Measurements from ENCODE around the gene CCL16.

The CCL16 gene

DNA sequence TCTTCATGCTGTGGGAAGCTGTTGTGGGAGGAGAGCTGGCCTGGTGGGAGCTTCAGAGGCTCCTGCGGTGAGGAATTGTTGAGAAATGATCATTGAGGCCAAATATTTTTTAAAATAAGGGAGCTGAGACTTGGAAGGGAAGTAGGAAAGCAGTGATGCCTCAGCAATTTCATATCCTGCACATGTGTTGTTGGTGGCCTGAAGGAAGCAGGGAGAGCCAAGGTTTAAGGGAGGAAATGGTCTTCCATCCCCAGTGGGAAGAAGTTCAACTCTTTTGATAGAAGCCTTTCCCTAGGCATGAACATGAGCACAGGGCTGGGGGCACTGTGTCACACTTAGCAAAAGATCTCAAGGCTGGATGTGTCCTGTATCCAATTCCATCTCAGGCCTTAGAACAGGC, 5.3 kb upstream of the CCL16 start, which contains the start of gene CCL14:
Gene CCL14 (minus strand): TSS at position 87 of the 400 bp plus-strand sequence. CDS start 80 bp downstream, at position 7.
- no peak for DNase-seq (ENCODE audit: low read depth in 2 of 3, low spot score in 2 of 3)

DNA sequence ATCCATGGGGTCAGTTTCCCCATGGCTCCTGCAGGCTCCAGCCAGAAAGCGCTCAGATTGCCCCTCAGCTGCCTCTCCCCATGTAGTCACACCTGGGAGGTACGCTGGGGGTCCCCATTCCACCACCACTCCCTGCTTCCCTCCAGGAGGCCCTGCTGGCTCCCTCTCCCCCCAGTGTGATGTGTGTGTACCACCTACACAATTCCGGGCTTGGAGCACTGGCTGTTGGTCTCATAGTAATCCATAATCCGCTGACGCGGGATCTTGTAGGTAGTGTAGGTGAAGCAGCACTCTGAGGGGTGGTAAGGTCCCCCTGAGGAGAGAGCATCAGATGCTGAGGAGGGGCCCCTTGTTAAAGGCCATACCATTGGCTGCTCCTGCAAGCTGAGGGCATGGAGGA, 2.8 kb upstream of the CCL16 start:
- no peak for DNase-seq (ENCODE audit: low read depth in 2 of 3, low spot score in 2 of 3)

- no peak for DNase-seq (ENCODE audit: low read depth in 2 of 3, low spot score in 2 of 3)
Observed at GRCh38 chr17:35982409-35983191, 1.3 kb upstream of the CCL16 start.

DNA sequence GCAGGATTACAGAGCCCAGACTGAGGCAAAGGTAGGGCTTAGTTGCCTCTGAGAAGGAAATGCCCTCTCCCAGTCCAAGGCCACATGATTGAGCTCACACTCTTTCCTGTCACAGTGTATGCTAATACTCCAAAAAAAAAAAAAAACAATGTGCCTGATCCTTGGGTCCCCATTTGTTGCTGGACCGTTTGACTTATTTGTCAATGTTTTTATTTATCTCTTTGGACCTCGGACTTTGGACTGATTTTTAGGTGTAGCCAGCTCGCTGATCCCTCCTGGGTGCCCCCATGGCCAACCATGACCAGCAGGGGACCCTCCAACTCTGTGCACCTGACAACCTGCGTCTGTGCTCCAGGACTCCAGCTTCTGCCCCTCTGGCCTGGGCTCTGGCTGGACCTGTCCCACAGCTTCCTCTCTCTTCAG, 622 bp upstream of the CCL16 start:
- no peak for DNase-seq (ENCODE audit: low read depth in 2 of 3, low spot score in 2 of 3)

DNA sequence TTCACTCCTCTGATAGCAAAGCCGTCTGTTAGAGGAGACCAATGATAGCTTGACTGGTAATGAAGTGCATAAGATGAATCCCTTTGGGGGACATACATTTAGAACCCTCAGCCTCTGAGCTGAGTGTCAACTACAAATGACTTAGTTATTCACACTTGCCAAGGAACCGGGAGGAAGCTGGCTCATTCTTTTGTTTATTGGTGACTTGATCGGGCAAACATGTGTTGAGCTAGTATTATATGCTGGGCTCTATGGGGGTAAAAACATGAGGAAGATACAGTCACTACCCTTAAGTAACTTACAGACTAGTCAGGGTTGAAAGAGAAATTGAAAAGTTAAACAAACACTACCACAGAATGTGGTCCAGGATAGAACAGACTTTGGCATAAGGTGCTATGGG, 3.0 kb downstream of the CCL16 start:
- DNase-seq (ENCODE audit: low read depth in 2 of 3, low spot score in 2 of 3): no peak

DNA sequence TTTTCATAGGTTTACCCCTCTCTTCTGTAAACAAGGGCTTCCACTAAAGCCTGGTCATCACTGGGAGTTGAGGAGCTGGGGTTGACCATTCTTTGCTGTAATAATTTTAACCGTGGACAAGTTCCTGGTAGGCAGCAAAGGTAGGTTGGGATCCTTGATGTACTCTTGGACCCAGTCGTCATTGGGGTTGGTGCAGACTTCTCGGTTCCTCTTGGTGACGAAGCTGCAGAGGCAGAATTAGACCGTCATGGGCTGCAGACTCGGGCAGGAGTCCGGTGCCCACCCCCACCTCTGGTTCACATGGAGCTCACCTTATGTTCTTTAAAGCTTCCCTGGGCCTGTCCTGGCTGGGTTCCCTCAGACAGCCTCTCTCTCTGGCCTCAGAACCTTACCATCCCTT, 3.8 kb downstream of the CCL16 start:
- DNase-seq (ENCODE audit: low read depth in 2 of 3, low spot score in 2 of 3): no peak

- no peak for DNase-seq (ENCODE audit: low read depth in 2 of 3, low spot score in 2 of 3)
Observed at GRCh38 chr17:35973333-35974260, 7.7 kb downstream of the CCL16 start.

- DNase-seq (ENCODE audit: low read depth in 2 of 3, low spot score in 2 of 3): no peak
Observed at GRCh38 chr17:35972945-35973332, 8.4 kb downstream of the CCL16 start.

DNA sequence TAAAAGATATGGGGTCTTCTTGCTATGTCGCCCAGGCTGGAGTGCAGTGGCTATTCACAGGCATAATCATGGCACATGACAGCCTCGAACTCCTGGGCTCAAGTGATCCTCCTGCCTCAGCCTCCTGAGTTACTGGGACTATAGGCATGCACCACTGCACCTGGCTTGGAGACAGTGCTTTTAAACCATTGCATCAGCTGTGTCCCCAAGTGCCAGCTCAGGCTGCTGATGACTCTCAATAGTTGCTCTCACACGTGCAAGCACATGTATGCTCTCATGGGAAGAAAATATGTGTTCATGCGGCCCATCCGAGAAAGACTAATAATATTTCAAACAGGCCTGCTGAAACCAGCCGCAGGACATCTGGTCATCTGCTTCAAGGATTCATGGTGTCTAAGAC, 8.8 kb downstream of the CCL16 start:
- no peak for DNase-seq (ENCODE audit: low read depth in 2 of 3, low spot score in 2 of 3)

DNA sequence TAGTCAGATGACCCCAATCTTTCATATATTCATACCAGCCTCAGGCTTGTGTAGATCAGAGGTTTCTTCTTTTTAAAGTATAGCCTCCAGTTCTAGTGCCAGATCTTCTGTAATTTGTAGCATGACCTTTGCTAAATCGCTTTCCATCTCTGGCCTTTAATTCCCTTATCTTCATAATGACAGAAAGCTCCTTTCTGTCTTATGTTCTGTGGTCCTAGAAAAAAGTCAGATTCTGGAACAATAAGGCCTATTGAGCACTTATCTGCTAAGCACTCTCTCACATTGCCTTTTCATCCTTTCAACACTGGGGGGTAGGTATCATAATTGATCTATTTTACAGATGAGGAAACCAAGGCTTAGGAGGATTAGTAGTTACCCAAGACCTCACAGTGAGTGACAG, 9.2 kb downstream of the CCL16 start:
- DNase-seq (ENCODE audit: low read depth in 2 of 3, low spot score in 2 of 3): no peak

DNA sequence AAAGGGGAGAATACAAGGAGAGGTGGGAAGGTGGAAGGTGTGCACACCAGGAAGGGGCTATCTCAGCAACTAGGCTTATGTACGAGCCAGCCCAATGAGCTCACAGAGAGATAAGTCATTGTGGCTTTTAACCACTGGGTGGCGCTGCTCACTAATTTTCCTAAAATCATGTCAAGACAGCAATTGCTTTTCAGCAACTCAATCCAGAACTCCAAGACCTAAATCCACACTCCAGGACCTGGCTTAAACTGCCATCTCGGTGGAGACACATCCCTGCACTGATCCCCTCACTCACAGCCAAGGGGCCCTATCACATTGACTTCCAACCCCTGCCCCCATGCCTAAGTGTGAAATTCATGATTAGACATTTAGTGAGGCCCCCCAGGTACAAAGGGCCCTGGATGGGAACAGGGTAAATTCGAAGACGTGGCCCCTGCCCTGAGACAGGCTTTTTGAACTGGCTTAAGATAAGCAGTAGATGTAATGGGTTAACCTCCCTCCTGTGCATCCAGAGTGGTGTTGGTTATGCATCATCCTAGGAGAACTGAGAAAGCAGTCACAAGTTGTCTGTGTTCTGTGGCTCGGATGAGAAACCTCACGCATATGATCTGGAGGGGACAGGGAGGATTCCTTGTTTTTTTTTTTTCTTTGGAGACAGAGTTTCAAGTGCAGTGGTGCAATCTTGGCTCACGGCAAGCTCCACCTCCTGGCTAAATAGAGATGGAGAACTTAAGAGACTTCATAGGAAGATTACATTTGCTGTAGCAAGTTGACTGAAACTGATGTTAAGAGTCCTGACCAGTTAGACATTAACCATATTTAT, 11.5 kb downstream of the CCL16 start:
- DNase-seq (ENCODE audit: low read depth in 2 of 3, low spot score in 2 of 3): peak; percentile 23 to 63 (median 53)

GRCh38 chr17:35968520-35969054, 12.7 kb downstream of the CCL16 start:
- DNase-seq (ENCODE audit: low read depth in 2 of 3, low spot score in 2 of 3): no peak

- DNase-seq (ENCODE audit: low read depth in 2 of 3, low spot score in 2 of 3): no peak
Observed at GRCh38 chr17:35965272-35965671, 16.0 kb downstream of the CCL16 start.

GRCh38 chr17:35963663-35964062, 17.6 kb downstream of the CCL16 start:
- no peak for DNase-seq (ENCODE audit: low read depth in 2 of 3, low spot score in 2 of 3)

DNA sequence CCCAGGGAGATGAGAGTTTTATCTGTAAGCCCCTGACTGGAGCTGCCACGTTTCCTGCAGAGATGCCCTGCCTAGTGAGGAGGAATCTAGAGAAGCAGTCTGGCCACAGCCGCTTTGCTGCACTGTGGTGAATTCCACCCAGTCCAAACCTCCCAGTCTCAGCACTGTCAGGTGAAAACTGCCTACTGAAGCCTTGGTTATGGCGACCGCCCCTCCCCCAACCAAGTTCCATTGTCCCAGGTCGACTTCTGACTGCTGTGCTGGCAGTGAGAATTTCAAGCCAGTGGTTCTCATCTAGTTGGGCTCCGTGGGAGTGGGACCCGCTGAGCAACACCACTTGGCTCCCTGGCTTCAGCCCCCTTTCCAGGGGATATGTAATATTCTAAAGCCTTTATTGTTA, 27.6 kb downstream of the CCL16 start:
- no peak for DNase-seq (ENCODE audit: low read depth in 2 of 3, low spot score in 2 of 3)

DNA sequence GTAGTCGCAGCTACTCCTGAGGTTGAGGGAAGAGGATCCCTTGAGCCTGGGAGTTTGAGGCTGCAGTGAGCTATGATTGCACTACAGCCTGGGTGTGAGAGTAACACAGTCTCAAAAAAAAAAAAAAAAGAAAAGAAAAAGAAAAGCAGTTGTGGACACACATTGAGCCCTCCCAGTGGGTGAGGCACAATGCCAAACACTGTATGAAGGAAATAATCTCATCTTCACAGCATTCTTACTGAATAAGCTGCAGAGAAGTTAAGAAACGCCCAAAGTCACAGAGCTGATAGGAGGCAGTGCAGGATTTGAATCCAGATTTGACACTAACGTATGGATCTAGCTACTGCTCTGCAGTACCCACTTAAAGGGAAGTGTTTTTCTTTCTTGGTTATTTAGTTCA, 31.9 kb downstream of the CCL16 start:
- DNase-seq (ENCODE audit: low read depth in 2 of 3, low spot score in 2 of 3): no peak

DNA sequence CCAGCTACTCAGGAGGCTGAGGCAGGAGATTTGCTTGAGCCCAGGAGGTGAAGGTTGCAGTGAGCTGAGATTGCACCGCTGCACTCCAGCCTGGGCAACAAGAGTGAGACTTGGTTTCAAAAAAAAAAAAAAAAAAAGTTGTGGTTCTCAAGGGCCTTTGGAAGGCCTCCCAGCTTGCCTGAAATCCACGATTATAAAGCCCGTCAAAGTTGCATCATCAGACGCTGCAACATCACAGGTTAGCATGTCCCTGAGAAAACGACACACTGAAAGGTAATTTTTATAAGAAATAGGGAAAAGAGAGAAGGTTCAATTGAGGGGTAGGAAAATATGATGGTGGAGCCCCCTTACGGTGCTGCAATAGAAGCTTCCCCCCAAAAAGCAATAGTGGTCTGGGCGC, 33.2 kb downstream of the CCL16 start:
- DNase-seq (ENCODE audit: low read depth in 2 of 3, low spot score in 2 of 3): no peak

DNA sequence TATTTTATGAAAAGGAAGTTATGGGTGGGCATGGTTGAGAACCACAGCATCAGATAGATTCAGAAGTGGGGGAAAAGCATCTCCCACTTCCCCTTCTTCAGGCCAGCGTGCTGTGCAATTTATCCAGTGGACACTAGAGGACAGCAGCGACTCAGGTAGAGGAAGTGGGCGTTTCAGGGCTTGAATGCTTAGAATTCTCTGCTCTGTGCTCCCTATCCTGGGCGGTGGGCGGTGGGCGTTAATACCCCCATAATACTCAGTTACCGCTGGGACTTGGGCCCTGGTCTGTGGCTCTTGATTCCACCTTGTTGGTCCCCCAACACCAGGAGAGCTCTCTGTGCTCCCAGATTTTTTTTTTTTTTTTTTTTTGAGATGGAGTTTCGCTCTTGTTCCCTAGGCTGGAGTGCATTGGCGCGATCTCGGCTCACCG, 34.1 kb downstream of the CCL16 start:
- DNase-seq (ENCODE audit: low read depth in 2 of 3, low spot score in 2 of 3): no peak

GRCh38 chr17:35944151-35944550, 37.1 kb downstream of the CCL16 start:
- DNase-seq (ENCODE audit: low read depth in 2 of 3, low spot score in 2 of 3): no peak

DNA sequence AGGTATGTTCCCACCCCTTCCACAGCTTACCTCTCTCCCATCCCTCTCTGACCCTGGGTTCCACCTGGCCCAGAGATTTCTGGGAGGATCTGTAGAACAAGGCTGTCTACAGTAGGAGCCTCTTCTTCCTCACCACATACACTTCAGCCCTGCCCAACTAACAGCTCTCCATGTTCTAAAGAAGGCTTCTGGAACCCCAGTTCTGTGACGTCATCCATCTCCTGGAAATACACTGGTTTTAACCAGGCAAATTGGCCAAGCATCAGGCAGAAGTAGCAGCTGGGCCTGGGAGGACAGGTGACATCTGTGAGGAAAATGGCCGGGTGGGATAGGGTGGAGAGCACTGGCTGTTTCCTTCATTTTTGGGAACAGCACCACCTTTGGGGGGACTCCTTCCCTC, 37.8 kb downstream of the CCL16 start, which contains the start of gene LYZL6:
Gene LYZL6 (minus strand): TSS at position 177 of the 400 bp plus-strand sequence. CDS start 4,357 bp downstream, outside the sequence.
- no peak for DNase-seq (ENCODE audit: low read depth in 2 of 3, low spot score in 2 of 3)
